SK-N-SH treated with all-trans-retinoic acid at 6 μM for 48 hours (cell line): Measurements from ENCODE around the gene ZNF710.

Source experiments
- ATAC-seq: fragments of 200-7000 bp; cut with Tn5 transposase; 3 replicates; pipeline ENCODE4 v1.9.1; 2020; ENCODE audit warnings: mild to moderate bottlenecking, moderate library complexity
- BACH2 ChIP-seq: fragments of 250-450 bp; sonication (Bioruptor Pico); IDR thresholded peaks from 2 replicates; pipeline ENCODE4 v1.9.0; 2021; ENCODE audit warnings: mild to moderate bottlenecking, borderline replicate concordance
- CSDC2 ChIP-seq: fragments of 250-450 bp; sonication (Bioruptor Pico); IDR thresholded peaks from 2 replicates; pipeline ENCODE4 v1.5.0; 2020; ENCODE audit warnings: mild to moderate bottlenecking, moderate library complexity
- ESRRG ChIP-seq: fragments of 250-450 bp; sonication (Bioruptor Pico); IDR thresholded peaks from 2 replicates; pipeline ENCODE4 v1.6.1; 2021; ENCODE audit warnings: mild to moderate bottlenecking
- GLIS3 ChIP-seq: fragments of 250-450 bp; sonication (Bioruptor Pico); IDR thresholded peaks from 2 replicates; pipeline ENCODE4 v1.5.0; 2020; ENCODE audit warnings: mild to moderate bottlenecking, moderate library complexity
- OSR1 ChIP-seq: fragments of 250-450 bp; sonication (Bioruptor Pico); IDR thresholded peaks from 2 replicates; pipeline ENCODE4 v1.8.0; 2022; ENCODE audit warnings: moderate library complexity, mild to moderate bottlenecking, inconsistent platforms
- PPARA ChIP-seq: fragments of 250-450 bp; sonication (Bioruptor Pico); IDR thresholded peaks from 2 replicates; pipeline ENCODE4 v1.5.0; 2020; ENCODE audit warnings: mild to moderate bottlenecking, borderline replicate concordance
- RARB ChIP-seq: fragments of 250-450 bp; sonication (Bioruptor Pico); IDR thresholded peaks from 2 replicates; pipeline ENCODE4 v1.8.0; 2021; ENCODE audit warnings: mild to moderate bottlenecking, moderate library complexity
- SNAI2 ChIP-seq: fragments of 250-450 bp; sonication (Bioruptor Pico); IDR thresholded peaks from 2 replicates; pipeline ENCODE4 v1.5.0; 2020; ENCODE audit warnings: mild to moderate bottlenecking, moderate library complexity
- TCF4 ChIP-seq: fragments of 250-450 bp; sonication (Bioruptor Pico); IDR thresholded peaks from 2 replicates; pipeline ENCODE4 v1.8.0; 2021; ENCODE audit warnings: mild to moderate bottlenecking, moderate library complexity, borderline replicate concordance
- TOX ChIP-seq: fragments of 250-450 bp; sonication (Bioruptor Pico); IDR thresholded peaks from 2 replicates; pipeline ENCODE4 v1.8.0; 2021; ENCODE audit warnings: mild to moderate bottlenecking, moderate library complexity, borderline replicate concordance
- ZFP3 ChIP-seq: fragments of 250-450 bp; sonication (Bioruptor Pico); IDR thresholded peaks from 2 replicates; pipeline ENCODE4 v1.5.0; 2020; ENCODE audit warnings: mild to moderate bottlenecking, moderate library complexity
- ZFP30 ChIP-seq: fragments of 450-650 bp; formaldehyde crosslinking; IDR thresholded peaks from 2 replicates; pipeline ENCODE4 v1.5.0; 2022; ENCODE audit warnings: mild to moderate bottlenecking, moderate library complexity
- ZNF565 ChIP-seq: fragments of 450-650 bp; formaldehyde crosslinking; conservative IDR thresholded peaks from 2 replicates; pipeline ENCODE4 v1.5.0; 2020; ENCODE audit warnings: low read depth, mild to moderate bottlenecking, moderate library complexity
- ZNF70 ChIP-seq: fragments of 450-650 bp; formaldehyde crosslinking; IDR thresholded peaks from 2 replicates; pipeline ENCODE4 v1.5.0; 2020; ENCODE audit warnings: mild to moderate bottlenecking, moderate library complexity
- ZNF8 ChIP-seq: fragments of 450-650 bp; formaldehyde crosslinking; IDR thresholded peaks from 2 replicates; pipeline ENCODE4 v1.5.0; 2020; ENCODE audit warnings: mild to moderate bottlenecking, moderate library complexity
- TF ChIP-seq, protein P1 (sequence below): fragments of 250-450 bp; sonication (Bioruptor Pico); IDR thresholded peaks from 2 replicates; pipeline ENCODE4 v1.5.1; 2021; ENCODE audit warnings: mild to moderate bottlenecking, moderate library complexity
- TF ChIP-seq, protein P2 (sequence below): fragments of 250-450 bp; sonication (Bioruptor Pico); IDR thresholded peaks from 2 replicates; pipeline ENCODE4 v1.8.0; 2021; ENCODE audit warnings: low read depth, mild to moderate bottlenecking, moderate library complexity, borderline replicate concordance
- TF ChIP-seq, protein P3 (sequence below): fragments of 250-450 bp; sonication (Bioruptor Pico); IDR thresholded peaks from 2 replicates; pipeline ENCODE4 v1.8.0; 2020; ENCODE audit warnings: mild to moderate bottlenecking, moderate library complexity, borderline replicate concordance
- TF ChIP-seq, protein P4 (sequence below): fragments of 250-450 bp; sonication (Bioruptor Pico); IDR thresholded peaks from 2 replicates; pipeline ENCODE4 v1.5.1; 2020; ENCODE audit warnings: low read depth, mild to moderate bottlenecking, moderate library complexity

The ZNF710 gene

DNA sequence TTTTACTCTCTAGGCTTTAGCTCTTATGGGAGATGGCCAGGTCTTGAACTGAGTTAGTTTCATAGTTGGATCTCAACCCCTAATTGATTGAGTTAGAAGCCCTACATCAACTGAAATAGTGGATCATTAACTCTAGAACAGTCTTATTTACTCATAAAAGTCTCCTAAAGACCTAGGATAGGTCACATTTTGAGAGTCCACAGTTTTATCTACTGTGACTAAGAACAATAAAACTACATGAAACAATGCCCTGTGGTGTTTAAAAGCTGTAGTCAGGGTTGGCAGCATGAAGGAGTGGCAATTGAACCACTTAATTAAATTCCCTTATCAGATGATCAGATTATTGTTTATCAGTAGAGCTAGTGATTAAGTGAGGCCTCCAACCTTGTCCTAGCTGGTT lies 123.4 kb downstream of the ZNF710 start (continued):
- TF ChIP-seq, protein P1, sequence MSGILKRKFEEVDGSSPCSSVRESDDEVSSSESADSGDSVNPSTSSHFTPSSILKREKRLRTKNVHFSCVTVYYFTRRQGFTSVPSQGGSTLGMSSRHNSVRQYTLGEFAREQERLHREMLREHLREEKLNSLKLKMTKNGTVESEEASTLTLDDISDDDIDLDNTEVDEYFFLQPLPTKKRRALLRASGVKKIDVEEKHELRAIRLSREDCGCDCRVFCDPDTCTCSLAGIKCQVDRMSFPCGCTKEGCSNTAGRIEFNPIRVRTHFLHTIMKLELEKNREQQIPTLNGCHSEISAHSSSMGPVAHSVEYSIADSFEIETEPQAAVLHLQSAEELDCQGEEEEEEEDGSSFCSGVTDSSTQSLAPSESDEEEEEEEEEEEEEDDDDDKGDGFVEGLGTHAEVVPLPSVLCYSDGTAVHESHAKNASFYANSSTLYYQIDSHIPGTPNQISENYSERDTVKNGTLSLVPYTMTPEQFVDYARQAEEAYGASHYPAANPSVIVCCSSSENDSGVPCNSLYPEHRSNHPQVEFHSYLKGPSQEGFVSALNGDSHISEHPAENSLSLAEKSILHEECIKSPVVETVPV (CRISPR knock-in tag), result no peak
- TF ChIP-seq ZNF70 (CRISPR knock-in tag) (no peak), ESRRG (CRISPR knock-in tag) (no peak), ZFP3 (no peak), PPARA (CRISPR knock-in tag) (no peak), BACH2 (CRISPR knock-in tag) (no peak), ZNF565 (CRISPR knock-in tag) (no peak)
- TF ChIP-seq, protein P2, sequence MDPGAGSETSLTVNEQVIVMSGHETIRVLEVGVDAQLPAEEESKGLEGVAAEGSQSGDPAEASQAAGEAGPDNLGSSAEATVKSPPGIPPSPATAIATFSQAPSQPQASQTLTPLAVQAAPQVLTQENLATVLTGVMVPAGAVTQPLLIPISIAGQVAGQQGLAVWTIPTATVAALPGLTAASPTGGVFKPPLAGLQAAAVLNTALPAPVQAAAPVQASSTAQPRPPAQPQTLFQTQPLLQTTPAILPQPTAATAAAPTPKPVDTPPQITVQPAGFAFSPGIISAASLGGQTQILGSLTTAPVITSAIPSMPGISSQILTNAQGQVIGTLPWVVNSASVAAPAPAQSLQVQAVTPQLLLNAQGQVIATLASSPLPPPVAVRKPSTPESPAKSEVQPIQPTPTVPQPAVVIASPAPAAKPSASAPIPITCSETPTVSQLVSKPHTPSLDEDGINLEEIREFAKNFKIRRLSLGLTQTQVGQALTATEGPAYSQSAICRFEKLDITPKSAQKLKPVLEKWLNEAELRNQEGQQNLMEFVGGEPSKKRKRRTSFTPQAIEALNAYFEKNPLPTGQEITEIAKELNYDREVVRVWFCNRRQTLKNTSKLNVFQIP, result no peak
- TF ChIP-seq, all 23 proteins: peak for 0

DNA sequence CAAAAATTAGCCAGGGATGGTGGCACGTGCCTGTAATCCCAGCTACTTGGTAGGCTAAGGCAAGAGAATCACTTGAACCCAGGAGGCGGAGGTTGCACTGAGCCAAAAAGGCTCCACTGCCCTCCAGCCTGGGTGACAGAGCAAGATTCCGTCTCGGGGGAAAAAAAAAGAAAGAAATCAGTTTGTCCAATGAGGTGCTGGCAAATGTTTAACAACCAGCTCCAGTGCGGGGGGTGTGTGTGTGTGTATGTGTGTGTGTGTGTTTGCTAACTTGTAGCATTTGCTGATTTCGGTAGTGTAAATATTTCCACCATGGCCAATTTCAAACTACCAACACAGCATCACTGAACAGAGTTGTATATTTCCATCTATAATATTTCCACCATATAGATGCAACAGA lies 124.9 kb downstream of the ZNF710 start:
- TF ChIP-seq SNAI2 (CRISPR knock-in tag), result no peak
- no peak for TF ChIP-seq GLIS3
- TF ChIP-seq, protein P3, sequence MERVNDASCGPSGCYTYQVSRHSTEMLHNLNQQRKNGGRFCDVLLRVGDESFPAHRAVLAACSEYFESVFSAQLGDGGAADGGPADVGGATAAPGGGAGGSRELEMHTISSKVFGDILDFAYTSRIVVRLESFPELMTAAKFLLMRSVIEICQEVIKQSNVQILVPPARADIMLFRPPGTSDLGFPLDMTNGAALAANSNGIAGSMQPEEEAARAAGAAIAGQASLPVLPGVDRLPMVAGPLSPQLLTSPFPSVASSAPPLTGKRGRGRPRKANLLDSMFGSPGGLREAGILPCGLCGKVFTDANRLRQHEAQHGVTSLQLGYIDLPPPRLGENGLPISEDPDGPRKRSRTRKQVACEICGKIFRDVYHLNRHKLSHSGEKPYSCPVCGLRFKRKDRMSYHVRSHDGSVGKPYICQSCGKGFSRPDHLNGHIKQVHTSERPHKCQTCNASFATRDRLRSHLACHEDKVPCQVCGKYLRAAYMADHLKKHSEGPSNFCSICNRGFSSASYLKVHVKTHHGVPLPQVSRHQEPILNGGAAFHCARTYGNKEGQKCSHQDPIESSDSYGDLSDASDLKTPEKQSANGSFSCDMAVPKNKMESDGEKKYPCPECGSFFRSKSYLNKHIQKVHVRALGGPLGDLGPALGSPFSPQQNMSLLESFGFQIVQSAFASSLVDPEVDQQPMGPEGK (CRISPR knock-in tag), result no peak
- no peak for TF ChIP-seq ZNF8 (CRISPR knock-in tag)
- TF ChIP-seq PPARA (CRISPR knock-in tag), result no peak
- TF ChIP-seq, protein P4, sequence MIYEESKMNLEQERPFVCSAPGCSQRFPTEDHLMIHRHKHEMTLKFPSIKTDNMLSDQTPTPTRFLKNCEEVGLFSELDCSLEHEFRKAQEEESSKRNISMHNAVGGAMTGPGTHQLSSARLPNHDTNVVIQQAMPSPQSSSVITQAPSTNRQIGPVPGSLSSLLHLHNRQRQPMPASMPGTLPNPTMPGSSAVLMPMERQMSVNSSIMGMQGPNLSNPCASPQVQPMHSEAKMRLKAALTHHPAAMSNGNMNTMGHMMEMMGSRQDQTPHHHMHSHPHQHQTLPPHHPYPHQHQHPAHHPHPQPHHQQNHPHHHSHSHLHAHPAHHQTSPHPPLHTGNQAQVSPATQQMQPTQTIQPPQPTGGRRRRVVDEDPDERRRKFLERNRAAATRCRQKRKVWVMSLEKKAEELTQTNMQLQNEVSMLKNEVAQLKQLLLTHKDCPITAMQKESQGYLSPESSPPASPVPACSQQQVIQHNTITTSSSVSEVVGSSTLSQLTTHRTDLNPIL, result no peak
- TF ChIP-seq ZNF565 (CRISPR knock-in tag), result no peak
- TF ChIP-seq TCF4 (CRISPR knock-in tag), result no peak
- TF ChIP-seq, protein P1 (CRISPR knock-in tag), result no peak
- TF ChIP-seq TOX (CRISPR knock-in tag), result no peak
- TF ChIP-seq ESRRG (CRISPR knock-in tag), result no peak
- no peak for TF ChIP-seq ZFP30
- no peak for TF ChIP-seq OSR1
- TF ChIP-seq, protein P2, result no peak
- TF ChIP-seq RARB, result no peak
- ATAC-seq, result no peak

DNA sequence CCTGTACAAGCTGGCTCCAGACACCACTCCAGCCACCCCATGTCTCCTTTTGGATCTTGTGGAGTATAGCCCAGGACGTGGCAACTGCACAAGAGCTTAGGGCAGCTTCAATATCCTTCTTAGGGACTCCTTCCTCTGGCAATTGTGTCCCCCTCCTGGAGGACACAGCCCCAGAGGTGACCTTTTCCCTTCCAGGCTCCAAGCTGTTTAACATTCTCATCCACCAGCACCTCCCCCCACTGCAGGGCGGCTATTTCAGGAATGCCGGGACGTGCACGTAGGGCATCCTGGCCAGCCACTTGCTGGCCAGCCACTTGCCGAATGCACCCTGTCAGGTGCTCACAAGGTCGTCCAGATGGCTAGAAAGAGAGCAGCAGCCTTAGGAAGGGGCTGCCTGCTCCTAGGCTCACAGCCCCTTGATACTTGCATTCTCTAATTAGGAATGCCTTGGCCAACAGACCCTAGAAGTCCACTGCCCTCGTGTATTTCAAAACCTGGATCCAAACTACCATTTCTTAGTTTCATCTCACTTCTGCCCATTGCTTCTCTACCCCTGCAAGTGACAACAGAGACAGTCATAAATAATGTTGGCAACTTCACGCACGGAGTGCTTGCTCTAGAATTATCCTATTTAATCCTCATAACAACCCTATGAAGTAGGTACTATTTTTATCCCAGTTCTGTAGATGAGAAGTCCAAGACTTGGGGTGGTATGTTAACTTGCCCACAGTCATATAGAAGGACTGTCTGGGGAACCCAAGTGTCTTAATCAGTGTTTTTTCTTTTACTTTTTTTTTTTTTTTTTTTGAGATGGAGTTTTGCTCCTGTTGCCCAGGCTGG lies 125.7 kb downstream of the ZNF710 start:
- TF ChIP-seq OSR1 (no peak), ZNF70 (CRISPR knock-in tag) (no peak), TCF4 (CRISPR knock-in tag) (no peak), ESRRG (CRISPR knock-in tag) (no peak), ZFP30 (no peak), PPARA (CRISPR knock-in tag) (no peak), CSDC2 (CRISPR knock-in tag) (no peak), BACH2 (CRISPR knock-in tag) (no peak), TOX (CRISPR knock-in tag) (no peak), SNAI2 (CRISPR knock-in tag) (no peak), RARB (no peak)
- TF ChIP-seq, protein P2, result no peak
- TF ChIP-seq, protein P3 (CRISPR knock-in tag), result no peak

More for the DNA sequence above, 125.7 kb downstream of the ZNF710 start:
- ATAC-seq, result no peak
